PC-9 (cell line): ENCODE data around the gene ZNF385A. TPM values are rescaled to one million over a fixed set of nuclear protein-coding genes. Genes with fewer than 3 reads are reported as not detected.

Experiments
- BruUV-seq: library from RNA; stranded (reverse); fragments of 400-500 nt; replicated peaks from 2 replicates; lab custom pipeline; 2021; lab: Mats Ljungman, UMichigan
- CTCF ChIA-PET: fragments of 300-600 bp; sonication (Branson Sonifier 250); formaldehyde crosslinking; loops from one replicate; lab custom pipeline; 2022; ENCODE audit warnings: antibody characterized with exemption; lab: Charles Lee
- POLR2A ChIA-PET: fragments of 300-600 bp; sonication (Branson Sonifier 250); formaldehyde crosslinking; loops from one replicate; lab custom pipeline; 2022; ENCODE audit warnings: antibody characterized with exemption; ENCODE audit not compliant: unreplicated experiment; lab: Charles Lee
- DNase-seq, 2 experiments: peaks; one replicate each; pipeline versions ENCODE4 v3.0.0 to v3.0.0-alpha.2; 2015 to 2022; ENCODE audit warnings: mixed read lengths in 1 of 2
- H2AFZ ChIP-seq: fragments of 200-600 bp; sonication (generic); 2 replicates; pipeline ENCODE4 v1.8.1; 2017; ENCODE audit warnings: antibody characterized with exemption
- H3F3A ChIP-seq: fragments of 200-600 bp; sonication (generic); 2 replicates; pipeline ENCODE4 v1.8.1; 2017; ENCODE audit warnings: antibody characterized with exemption, mild to moderate bottlenecking, low read depth; ENCODE audit not compliant: insufficient read depth
- H3K27ac ChIP-seq: fragments of 200-600 bp; sonication (generic); 2 replicates; pipeline ENCODE4 v1.6.1; 2016; ENCODE audit warnings: mixed run types
- H3K27me3 ChIP-seq: fragments of 200-600 bp; sonication (generic); 2 replicates; pipeline ENCODE4 v1.6.1; 2016; ENCODE audit warnings: low read depth, mixed run types; ENCODE audit not compliant: insufficient read depth
- H3K36me3 ChIP-seq: fragments of 200-600 bp; sonication (generic); 2 replicates; pipeline ENCODE4 v1.6.1; 2016; ENCODE audit warnings: low read depth, mixed run types
- H3K4me1 ChIP-seq: fragments of 200-600 bp; sonication (generic); replicated peaks from 2 replicates; pipeline ENCODE4 v1.6.1; 2016; ENCODE audit warnings: mixed run types; ENCODE audit not compliant: insufficient read depth
- H3K4me2 ChIP-seq: fragments of 200-600 bp; sonication (generic); 2 replicates; pipeline ENCODE4 v1.6.1; 2017; ENCODE audit warnings: mixed run types
- H3K4me3 ChIP-seq: fragments of 200-600 bp; sonication (generic); 2 replicates; pipeline ENCODE4 v1.6.1; 2016; ENCODE audit warnings: mixed run types
- H3K79me2 ChIP-seq: fragments of 200-600 bp; sonication (generic); 2 replicates; pipeline ENCODE4 v1.6.1; 2017; ENCODE audit warnings: low read depth, mixed run types
- H3K9me2 ChIP-seq: fragments of 200-600 bp; sonication (generic); 2 replicates; pipeline ENCODE4 v1.8.1; 2017; ENCODE audit warnings: mild to moderate bottlenecking; ENCODE audit not compliant: insufficient read depth
- H3K9me3 ChIP-seq: fragments of 200-600 bp; sonication (generic); 2 replicates; pipeline ENCODE4 v1.8.1; 2016; ENCODE audit warnings: low read depth; ENCODE audit not compliant: insufficient read depth
- H4K20me1 ChIP-seq: fragments of 200-600 bp; sonication (generic); 2 replicates; pipeline ENCODE4 v1.8.1; 2017; ENCODE audit not compliant: insufficient read depth
- EZH2 ChIP-seq: fragments of 200-600 bp; sonication (generic); IDR thresholded peaks from 2 replicates; pipeline ENCODE4 v1.8.0; 2017; ENCODE audit warnings: antibody characterized with exemption, low read depth
- intact Hi-C: fragments of 100-400 bp; cut with micrococcal nuclease; formaldehyde crosslinking; loops from one replicate; pipeline ENCODE4 v1.10.0; 2022; ENCODE audit not compliant: unreplicated experiment
- total RNA-seq: library from RNA; stranded (reverse); gene quantifications from 2 replicates; pipeline ENCODE4 v1.2.3, GENCODE V29; 2021
- TF ChIP-seq, protein P1 (sequence below): fragments of 200-600 bp; sonication (generic); conservative IDR thresholded peaks from 2 replicates; pipeline ENCODE4 v1.6.1; 2017; ENCODE audit warnings: mixed run types, antibody characterized with exemption, mild to moderate bottlenecking, moderate library complexity

Gene ZNF385A
- total RNA-seq, 1 experiment from 2014 or later: 17.2 TPM

DNA sequence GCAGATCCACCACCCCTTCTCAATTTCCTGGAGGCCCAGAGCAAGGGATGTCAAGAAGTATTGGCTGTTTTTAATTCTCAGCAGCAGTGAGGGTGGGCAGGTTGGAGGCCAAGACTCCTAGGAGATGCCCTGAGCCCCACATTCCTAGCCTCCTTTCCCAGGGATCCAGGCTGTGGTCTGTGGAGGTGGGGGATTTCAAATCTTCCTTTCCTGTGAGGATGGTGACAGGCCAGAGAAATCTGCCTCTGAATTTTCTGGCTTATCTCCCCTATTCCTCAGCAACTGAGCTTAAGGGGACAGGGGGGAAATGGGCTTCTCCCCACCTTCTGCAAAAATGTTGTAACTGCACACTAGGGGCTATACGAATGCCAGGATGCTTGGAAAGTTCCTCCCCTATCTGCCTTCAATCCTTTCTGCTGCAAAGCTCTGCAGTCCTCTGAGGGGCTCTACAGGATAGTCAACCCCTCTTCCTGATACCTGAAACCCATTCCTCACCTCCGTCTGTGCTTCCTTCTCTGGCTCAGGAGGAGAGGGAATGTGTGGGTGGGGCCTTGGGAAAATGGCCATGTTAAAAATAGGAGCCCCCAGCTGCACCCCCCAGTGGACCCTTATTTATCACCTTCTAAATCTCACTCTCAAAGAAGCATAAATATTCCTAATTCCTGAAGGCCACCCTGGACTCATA lies 26.9 kb downstream of the ZNF385A start:
- CTCF ChIA-PET: interaction anchor here (1.0 to 3.7 kb wide), 2 partner anchors 20 to 33 kb away, joined by 4 to 17 read pairs; partner anchors contain the start of gene COPZ1
- no TSS peak for BruUV-seq
- no peak for DNase-seq
- Histone ChIP-seq H3F3A (peaks cover 25% of the 10 kb centered on the region; the same call in 1 of the 2 replicates), H3K4me1 (peaks cover 14% of the 10 kb centered on the region), H2AFZ (no peak overlapping the region), H3K9me3 (no peaks in the 10 kb centered on the region), H3K79me2 (no peaks in the 10 kb centered on the region), H3K27ac (no peak overlapping the region), H4K20me1 (no peaks in the 10 kb centered on the region), H3K4me2 (peak overlapping the region; percentile 99), H3K27me3 (no peaks in the 10 kb centered on the region), H3K36me3 (no peaks in the 10 kb centered on the region), H3K9me2 (no peaks in the 10 kb centered on the region), H3K4me3 (no peak overlapping the region)
- POLR2A ChIA-PET: no interaction called here
- intact Hi-C loops: loop anchor here (2.0 kb wide), 2 partner anchors 63 to 77 kb away; partner anchors contain the start of genes CBX5 and HNRNPA1
- TF ChIP-seq EZH2: no peak
- TF ChIP-seq, protein P1, sequence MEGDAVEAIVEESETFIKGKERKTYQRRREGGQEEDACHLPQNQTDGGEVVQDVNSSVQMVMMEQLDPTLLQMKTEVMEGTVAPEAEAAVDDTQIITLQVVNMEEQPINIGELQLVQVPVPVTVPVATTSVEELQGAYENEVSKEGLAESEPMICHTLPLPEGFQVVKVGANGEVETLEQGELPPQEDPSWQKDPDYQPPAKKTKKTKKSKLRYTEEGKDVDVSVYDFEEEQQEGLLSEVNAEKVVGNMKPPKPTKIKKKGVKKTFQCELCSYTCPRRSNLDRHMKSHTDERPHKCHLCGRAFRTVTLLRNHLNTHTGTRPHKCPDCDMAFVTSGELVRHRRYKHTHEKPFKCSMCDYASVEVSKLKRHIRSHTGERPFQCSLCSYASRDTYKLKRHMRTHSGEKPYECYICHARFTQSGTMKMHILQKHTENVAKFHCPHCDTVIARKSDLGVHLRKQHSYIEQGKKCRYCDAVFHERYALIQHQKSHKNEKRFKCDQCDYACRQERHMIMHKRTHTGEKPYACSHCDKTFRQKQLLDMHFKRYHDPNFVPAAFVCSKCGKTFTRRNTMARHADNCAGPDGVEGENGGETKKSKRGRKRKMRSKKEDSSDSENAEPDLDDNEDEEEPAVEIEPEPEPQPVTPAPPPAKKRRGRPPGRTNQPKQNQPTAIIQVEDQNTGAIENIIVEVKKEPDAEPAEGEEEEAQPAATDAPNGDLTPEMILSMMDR: no peak

DNA sequence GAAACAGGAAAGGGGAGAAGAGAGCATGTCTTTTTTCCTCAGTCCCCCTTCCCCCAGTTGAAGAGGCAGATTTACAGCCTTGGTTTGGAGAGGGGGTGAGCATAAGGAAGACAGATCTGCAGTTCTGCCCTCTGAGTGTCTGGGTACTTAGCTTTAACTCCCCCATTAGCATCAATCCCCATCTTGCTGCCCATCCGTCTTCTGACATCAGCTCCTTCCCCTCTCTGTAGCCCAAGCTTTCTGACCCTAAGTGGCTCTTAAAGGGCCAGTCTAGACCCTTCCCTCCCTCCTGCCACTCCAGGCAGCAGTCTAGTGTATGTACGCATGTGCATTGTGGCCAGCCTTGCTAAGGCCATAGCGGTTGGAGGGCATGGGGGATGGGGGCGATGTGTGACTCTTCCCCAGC lies 27.6 kb downstream of the ZNF385A start:
- Histone ChIP-seq H3K9me2 (no peaks in the 10 kb centered on the region), H3K79me2 (no peaks in the 10 kb centered on the region), H3K27ac (no peak overlapping the region), H2AFZ (no peak overlapping the region), H3K4me1 (peaks cover 14% of the 10 kb centered on the region), H3K4me3 (no peak overlapping the region), H3K9me3 (no peaks in the 10 kb centered on the region), H3K27me3 (no peaks in the 10 kb centered on the region), H4K20me1 (no peaks in the 10 kb centered on the region), H3F3A (peaks cover 29% of the 10 kb centered on the region; the same call in 1 of the 2 replicates), H3K36me3 (no peaks in the 10 kb centered on the region), H3K4me2 (no peak overlapping the region)
- no TSS peak for BruUV-seq
- no peak for DNase-seq
- ChIA-PET CTCF (interaction anchor here (1.0 kb wide), 1 partner anchor 19 kb away, joined by 4 read pairs; no protein-coding TSS in a partner anchor), POLR2A (no interaction called here)
- intact Hi-C loops: no loop called here
- no peak for TF ChIP-seq EZH2
- TF ChIP-seq, protein P1: no peak

DNA sequence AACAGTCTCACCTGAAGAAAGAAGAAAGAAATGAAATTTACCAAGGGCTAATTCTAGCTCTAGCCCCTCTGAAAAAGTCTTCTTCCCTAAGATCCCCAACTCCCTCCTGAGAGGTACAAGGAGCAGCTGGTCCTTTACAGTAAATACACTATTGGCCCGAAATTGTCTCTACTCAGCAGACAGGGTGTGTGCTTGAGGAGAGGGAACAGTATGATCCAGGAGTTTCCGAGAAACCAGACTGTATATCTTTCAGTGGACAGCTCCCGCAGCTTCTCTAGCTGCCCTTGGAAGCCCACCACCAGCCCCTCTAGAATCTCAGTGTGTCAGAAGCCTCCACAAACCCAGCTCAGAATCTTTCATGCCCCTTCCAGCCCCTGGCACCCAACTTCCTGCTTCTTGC lies 28.3 kb downstream of the ZNF385A start:
- no peak for TF ChIP-seq EZH2
- TF ChIP-seq, protein P1: no peak
- Histone ChIP-seq H2AFZ (no peak overlapping the region), H3K27me3 (no peaks in the 10 kb centered on the region), H3K4me1 (peaks cover 14% of the 10 kb centered on the region), H3F3A (peaks cover 36% of the 10 kb centered on the region; the same call in 1 of the 2 replicates), H3K36me3 (0 out of 2 replicates have a peak, but pooled peaks cover 4% of the 10 kb centered on the region), H3K4me3 (no peak overlapping the region), H3K9me2 (no peaks in the 10 kb centered on the region), H3K27ac (no peak overlapping the region), H3K79me2 (no peaks in the 10 kb centered on the region), H3K4me2 (no peak overlapping the region), H3K9me3 (no peaks in the 10 kb centered on the region), H4K20me1 (no peaks in the 10 kb centered on the region)
- ChIA-PET CTCF (no interaction called here), POLR2A (no interaction called here)
- no peak for DNase-seq
- BruUV-seq: no TSS peak
- intact Hi-C loops: no loop called here
